SW 1271 (cell line): ENCODE results near the gene HNRNPL.
"Not testable (repeated sequence)": the region's sequence is repeated elsewhere in the genome, so short reads cannot be mapped to it uniquely, and the experiment has no call there.

Experiments used
- DNase-seq, 2 experiments: peaks; one replicate each; lab custom pipeline; 2025; lab: John Stamatoyannopoulos, UW

The HNRNPL gene

GRCh38 chr19:38829203-38829602 lies 20.6 kb downstream of the HNRNPL start:
- DNase-seq, result not testable (repeated sequence)

- no peak for DNase-seq
These were observed 22.8 kb downstream of the HNRNPL start for GRCh38 chr19:38826856-38827551.

GRCh38 chr19:38825936-38826335 lies 23.9 kb downstream of the HNRNPL start:
- DNase-seq, result not testable (repeated sequence)

GRCh38 chr19:38821230-38821825 lies 28.5 kb downstream of the HNRNPL start:
- not testable (repeated sequence) for DNase-seq

- DNase-seq, result no peak
These were observed 30.4 kb downstream of the HNRNPL start for GRCh38 chr19:38819231-38819920.

- DNase-seq, result no peak
These were observed 32.7 kb downstream of the HNRNPL start for GRCh38 chr19:38817081-38817480.

GRCh38 chr19:38816131-38816750 lies 33.5 kb downstream of the HNRNPL start:
- DNase-seq, result no peak

GRCh38 chr19:38815059-38816001 lies 34.5 kb downstream of the HNRNPL start:
- DNase-seq, result no peak

GRCh38 chr19:38813932-38814331 lies 35.9 kb downstream of the HNRNPL start:
- not testable (repeated sequence) for DNase-seq

- DNase-seq, result no peak
These were observed 36.5 kb downstream of the HNRNPL start for GRCh38 chr19:38813323-38813722.

GRCh38 chr19:38812841-38813320 lies 36.9 kb downstream of the HNRNPL start, which contains the start of gene LGALS4:
LGALS4 (minus strand) TSS chr19:38812945; CDS start chr19:38812886, 59 bp downstream.
- no peak for DNase-seq

GRCh38 chr19:38812009-38812840 lies 37.6 kb downstream of the HNRNPL start:
- no peak for DNase-seq

- DNase-seq, result no peak
These were observed 40.1 kb downstream of the HNRNPL start for GRCh38 chr19:38809592-38810252.

GRCh38 chr19:38808741-38809140 lies 41.0 kb downstream of the HNRNPL start:
- DNase-seq, result no peak

- not testable (repeated sequence) for DNase-seq
These were observed 42.2 kb downstream of the HNRNPL start for GRCh38 chr19:38807374-38808098.

GRCh38 chr19:38806371-38806770 lies 43.4 kb downstream of the HNRNPL start:
- DNase-seq, result no peak

- DNase-seq, result no peak
These were observed 44.6 kb downstream of the HNRNPL start for GRCh38 chr19:38805180-38805579.

GRCh38 chr19:38803543-38803942 lies 46.2 kb downstream of the HNRNPL start:
- no peak for DNase-seq
